Glomerular visceral epithelial cell (primary cell): ENCODE measurements around the gene FBXO28.

Experiments
- DNase-seq: peaks from one replicate; pipeline ENCODE4 v3.0.0-alpha.2; 2016; ENCODE audit errors: extremely low spot score

The FBXO28 gene

DNA sequence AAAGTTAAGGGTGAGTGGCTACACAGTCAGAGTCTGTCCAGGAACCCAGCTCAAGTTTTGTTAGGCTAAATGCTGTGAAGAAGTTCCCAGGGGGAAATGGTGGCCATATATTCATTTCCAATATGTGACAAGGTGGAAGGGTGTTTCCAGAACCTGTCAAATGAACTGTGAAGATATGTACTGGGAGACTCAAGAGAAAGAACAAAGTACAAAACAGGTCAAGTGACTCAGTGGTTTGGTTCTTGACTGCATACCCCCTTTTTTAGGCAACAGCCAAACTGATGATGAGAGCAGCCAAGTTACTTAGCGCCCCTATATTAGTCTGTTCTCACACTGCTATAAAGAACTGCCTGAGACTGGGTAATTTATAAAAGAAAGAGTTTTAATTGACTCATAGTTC is 18.6 kb upstream of the FBXO28 start:
- no peak for DNase-seq

DNA sequence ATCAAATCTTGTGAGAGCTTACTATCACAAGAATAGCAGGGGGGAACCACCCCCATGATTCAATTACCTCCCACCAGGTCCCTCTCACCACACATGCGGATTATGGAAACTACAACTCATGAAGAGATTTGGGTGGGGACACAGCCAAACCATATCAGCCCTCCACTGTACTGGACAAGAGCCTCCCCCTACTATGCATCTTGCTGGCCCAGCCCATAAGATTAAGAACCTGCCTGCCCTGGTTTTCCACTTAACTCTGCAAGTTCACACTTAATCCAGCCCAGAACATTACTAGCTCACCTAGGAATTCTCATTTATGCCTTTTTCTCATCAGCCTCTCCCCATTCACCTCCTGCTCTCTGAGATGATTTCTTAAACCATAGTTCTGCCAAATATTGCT is 18.0 kb upstream of the FBXO28 start:
- no peak for DNase-seq

DNA sequence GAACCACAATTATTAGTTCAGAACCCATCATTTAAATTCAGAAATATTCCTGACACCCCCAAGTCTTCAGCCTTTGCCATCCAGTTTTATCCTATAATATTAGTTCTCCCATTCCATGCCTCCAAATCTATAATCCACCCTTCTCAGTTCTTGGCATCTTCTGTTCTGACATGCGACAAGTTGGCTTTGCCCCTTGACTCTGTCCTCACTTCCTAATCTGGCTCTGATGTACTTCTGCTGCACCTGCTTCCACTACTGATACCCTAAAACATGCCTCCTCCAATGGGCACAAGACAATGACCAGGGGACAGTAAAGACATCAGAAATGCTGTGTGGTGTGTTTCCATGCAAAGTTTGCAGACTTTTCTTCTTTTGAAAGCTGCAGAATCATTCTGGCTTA is 17.1 kb upstream of the FBXO28 start:
- DNase-seq, result no peak

DNA sequence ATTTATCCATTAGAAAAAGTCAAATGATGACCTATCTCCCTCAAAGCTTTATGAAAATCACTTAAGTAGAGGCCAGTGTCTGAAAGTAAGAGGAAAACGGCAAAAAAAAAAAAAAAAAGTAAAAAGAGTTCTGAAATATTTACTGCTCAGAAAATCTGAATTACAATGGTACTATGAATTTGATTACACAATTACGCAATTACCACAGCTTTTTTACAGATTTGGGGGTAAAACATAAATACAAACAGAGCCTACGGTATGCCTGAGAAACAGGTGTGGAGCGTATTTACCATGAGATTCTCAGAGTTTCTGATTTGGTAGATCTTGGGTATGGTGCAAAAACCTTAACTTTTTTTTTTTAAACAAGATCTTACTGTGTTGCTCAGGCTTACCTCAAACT is 15.9 kb upstream of the FBXO28 start:
- no peak for DNase-seq

DNA sequence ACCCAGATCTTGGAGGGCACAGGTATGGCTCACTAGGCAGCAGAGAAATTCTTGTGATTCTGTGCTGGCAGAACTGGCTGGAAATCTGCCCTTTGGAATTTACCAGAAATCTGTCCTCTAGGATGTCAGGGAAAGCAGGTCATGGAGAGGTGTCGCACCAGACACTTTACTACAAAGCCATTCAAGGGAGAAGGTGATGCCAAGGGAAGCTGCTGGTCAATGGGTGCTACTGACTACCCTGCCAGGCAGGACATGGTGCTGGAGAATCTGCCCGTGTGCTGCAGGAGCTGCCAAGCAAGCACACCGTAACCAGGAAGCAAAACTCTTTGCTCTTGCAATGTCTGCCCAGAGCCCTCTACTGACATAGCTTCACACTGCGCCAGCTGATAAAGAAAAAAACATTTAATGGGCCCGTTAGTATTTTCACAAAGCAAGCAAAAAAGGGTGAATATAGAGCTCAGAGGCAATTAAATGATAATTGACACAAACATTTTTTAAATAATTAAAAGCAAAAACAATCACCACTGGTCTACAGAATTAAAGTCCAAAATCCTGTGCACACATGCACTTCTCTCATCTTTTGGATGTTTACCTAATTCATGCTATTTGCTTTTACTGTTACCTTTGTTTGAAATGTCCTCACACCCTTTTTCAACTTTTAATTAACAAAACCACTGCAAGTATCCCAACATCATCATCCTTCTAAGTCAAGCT is 7.2 kb upstream of the FBXO28 start:
- DNase-seq, result peak; percentile 72

DNA sequence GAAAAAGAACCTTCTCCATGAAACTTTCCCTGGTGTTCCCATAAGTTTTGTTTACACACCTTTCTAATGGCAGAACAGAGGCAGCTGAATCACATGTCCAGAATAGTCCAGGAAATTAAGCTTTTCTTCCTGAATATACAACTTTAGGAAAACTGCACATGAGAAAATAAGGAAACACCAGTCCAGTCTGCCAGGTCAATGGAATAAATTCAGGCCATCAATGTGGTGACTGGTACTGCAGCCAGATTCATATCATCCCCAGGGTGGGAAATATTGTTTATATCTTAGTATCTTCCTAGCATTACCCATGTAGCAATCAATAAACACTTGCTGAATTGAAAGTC is 6.7 kb upstream of the FBXO28 start:
- DNase-seq, result no peak

DNA sequence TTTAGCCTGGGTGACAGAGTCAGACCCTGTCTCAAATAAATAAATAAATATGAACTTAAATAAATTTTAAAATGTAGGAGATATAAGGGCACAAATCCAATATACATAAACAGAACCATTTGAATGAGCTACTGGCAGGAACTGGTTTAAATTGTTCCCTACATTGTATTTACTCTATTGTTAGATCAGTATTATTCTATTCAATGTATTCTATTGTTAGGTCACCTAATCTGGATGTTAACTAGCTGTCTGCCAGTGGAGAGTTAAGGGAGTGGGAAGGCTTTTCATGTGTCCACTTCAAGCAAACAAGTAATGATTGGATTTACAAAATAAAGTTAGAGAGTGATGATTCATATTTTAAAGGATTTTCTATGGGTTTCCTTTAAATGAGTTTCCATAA is 4.9 kb upstream of the FBXO28 start:
- no peak for DNase-seq

DNA sequence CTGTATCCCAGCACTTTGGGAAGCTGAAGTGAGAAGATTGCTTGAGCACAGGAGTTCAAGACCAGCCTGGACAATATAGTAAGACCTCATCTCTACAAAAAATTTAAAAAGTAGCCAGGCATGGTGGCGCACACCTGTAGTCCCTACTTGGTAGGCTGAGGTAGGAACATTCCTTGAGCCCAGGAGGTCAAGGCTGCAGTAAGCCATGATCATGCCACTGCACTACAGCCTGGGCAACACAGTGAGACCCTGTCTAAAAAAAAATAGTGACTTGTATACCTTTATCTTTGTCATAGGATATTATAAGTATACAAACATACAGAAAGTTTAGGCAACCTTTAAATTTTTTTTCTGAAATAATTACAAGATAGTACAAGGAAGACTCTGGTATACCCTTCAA is 3.9 kb upstream of the FBXO28 start:
- no peak for DNase-seq

DNA sequence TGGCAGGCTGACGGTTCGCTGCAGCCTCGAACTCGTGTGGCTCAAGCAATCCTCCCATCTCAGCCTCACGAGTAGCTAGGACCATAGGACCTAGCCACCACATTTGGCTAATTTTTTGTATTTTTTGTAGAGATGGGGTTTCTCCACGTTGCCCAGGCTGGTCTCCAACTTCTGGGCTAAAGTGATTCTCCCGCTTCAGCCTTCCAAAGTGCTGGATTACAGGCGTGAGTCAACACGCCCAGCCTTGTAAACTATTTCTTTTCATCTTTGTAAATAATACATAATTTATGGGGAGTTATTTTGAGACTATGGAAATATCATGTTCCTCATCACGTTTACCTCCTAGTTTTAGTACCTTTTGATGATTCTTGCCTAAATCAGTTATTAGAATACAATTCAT is 906 bp upstream of the FBXO28 start:
- DNase-seq, result no peak

DNA sequence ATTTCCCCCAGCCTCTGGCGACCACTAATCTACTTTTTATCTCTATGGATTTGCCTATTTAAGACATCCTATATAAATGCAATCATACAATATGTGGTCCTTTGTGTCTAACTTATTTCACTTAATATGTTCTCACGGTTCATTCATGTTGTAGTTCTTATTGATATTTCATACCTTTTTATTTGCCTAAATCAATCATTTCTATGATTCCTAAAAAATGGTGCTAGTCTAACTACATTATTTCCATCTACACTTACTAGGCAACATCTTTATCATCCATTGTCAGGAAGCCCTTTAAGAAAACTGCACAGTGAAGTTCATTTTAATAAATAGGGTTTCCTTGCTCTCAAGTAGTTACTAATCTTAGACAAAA is 380 bp upstream of the FBXO28 start:
- no peak for DNase-seq

DNA sequence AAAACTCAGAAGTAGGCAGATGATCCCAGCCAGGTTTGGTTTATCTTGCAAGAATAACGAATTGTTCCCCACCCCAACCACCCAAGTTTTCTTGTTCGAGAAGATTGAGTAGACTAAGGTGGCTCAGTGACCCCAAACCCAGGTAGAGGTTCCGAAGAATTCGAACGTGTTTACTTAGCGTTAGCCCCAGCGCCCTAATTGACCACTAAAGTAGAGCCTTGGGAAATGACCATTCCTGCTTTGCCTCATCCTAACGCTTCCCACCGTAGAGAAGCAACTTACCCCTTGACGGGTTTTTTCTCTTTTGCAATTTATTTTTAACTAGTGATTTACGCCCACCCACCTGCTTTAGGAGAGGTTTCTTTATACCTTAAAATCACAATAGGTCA is 870 bp downstream of the FBXO28 start:
- no peak for DNase-seq

DNA sequence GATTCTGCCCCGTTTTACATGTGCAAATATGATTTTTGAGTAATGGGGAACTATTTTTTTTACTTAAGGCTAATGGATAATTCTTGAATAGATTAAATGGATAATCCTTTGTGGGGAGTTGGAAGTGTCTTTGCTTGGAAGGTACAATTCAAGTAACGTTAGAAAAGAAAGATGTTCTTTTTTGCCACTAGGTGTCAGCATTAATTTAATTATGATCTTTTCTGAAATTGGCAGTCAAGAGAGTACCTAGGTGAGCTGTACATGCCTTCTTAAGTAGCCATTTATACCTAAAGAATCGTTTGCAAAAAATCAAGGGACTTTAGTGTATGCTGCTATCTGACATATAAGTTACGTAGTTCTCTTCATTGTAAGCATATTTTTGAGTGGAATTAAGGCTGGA is 2.2 kb downstream of the FBXO28 start:
- DNase-seq, result peak; percentile 61

DNA sequence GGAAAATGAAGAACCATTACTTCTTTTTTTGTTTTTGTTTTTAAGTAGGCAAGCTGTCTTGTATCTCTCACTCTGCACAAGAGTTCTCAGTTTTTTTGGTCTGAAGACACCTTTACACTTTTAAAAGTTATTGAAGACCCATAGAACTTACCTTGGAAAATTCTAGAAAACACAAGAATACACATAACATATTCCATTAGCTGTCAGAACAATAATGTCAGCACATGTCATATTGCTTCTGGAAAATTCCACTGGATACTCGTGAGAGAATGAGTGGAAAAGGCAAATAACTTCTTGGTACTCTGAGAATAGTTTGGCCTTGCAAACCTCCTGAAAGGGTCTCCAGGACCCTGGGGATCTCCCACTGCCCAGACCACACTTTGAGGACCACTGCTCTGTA is 4.8 kb downstream of the FBXO28 start:
- no peak for DNase-seq

DNA sequence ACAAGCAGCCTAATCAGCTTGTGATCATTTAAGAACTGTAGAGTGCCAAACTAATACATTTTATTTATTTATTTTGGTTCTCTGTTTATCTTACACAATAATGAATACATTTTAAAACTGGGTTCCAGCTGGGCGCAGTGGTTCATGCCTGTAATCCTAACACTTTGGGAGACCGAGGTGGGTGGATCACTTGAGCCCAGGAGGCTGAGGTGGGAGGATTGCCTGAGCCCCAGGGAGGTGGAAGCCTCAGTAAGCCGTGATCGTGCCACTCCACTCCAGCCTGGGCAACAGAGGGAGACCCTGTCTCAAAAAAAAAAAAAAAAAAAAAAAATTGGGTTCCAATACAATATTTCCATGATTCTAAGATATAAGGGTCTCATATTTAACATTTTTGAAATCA is 9.2 kb downstream of the FBXO28 start:
- no peak for DNase-seq

DNA sequence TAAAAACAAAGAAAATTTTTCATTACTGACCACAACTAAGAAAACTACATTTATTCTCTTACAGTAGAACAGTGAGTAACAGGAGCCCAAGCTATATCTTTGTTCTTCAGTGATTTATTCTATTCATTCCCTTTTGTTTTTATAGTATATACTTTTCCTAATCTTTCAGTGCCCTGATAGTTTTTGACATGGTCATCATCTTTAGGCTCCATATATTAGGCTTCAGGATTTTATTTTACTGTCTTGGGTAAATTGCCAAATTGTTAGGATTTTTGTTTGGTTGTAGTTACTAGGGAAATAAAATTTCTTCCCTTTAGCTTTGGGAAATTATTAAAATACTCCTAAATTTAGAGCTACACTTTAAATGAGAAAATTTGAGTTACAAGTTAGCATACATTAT is 10.3 kb downstream of the FBXO28 start:
- no peak for DNase-seq

DNA sequence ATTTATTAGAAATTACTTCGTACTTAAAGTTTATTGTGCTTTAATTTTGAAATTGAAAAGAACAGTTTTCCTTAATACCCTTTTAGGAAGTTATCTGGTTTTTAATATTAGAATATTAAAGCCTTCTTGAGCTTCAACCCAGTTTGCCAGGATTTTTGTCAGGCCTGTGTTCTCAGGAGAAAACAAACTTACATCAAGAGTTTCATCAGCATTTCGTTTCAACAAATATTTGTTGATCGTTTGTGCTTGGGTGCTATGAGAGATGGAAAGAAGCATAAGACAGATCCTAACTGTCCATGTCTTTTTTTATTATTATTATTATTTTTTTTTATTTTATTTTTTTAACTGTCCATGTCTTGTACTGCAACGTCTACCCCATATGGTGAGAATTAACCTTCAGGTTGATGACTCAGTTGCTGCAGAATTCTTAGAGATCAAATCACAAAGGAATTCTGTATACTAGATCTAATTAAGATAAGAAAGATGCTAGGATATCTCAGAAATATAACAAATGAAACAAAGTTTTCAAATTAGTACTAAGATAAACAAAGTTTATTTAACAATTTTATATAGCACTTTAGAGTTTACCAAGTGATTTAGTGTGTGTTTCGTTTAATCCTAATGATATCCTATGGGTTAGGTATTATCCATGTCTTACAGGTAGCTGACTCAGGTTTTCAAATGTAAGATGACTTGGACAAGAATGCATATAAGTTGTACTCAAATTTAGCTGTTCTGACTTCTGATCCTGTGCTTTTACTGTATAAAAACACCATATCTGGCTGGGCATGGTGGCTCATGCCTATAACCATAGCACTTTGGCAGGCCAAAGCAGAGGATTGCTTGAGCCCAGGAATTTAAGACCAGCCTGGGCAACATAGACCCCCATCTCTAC is 14.3 kb downstream of the FBXO28 start:
- no peak for DNase-seq

DNA sequence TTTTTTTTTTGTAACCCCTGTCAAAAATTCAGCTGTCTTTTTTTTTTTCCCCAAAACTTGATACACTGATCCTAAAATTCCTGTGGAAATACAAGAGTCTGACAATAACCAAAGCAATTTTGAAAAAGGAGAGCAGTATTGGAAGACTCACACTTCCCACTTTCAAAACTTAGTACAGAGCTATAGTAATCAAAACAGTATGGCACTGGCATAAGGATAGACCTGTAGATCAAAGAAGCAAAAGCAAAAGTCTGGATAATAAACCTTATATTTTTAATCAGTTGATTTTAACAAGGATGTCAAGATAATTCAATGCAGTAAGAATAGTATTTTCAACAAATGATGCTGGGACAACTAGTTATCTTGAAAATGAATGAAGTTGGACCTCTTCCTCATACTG is 17.3 kb downstream of the FBXO28 start:
- no peak for DNase-seq

DNA sequence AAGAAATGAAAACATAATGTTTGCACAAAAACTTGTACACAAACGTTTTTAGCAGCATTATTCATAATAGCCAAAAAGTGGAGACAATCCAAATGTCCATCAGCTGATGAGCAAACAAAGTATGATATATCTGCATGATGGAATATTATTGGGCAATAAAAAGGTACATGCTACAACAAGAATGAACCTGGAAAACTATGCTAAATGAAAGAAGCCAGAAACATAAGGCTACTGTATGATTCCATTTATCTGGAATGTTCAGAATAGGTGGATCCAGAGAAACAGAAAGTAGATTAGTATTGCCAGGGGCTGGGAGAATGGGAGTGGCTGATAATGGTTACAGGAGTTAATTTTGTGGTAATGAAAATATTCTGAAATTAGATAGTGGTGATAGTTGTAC is 19.0 kb downstream of the FBXO28 start:
- no peak for DNase-seq

DNA sequence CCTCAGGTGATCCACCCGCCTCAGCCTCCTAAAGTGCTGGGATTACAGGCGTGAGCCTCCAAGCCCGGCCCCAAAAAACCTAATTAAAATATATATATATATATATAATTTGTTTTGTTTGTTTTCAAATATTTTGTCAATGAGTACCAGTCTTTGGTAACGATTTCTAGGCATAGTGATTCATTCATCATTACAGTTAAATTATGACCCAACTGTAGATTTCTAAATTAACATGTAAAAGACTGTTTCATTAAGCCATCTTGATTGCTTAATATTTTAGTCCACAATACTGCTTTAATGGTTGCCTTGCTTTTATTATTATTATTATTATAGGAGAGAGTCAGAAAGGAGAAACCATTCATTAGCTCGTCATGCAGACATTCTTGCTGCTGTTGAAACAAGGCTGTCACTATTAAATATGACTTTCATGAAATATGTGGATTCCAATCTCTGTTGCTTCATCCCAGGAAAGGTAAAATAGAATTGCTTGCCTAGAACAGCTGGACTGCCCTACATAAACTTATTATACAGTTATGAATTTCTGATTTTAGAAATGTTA is 19.9 kb downstream of the FBXO28 start:
- no peak for DNase-seq

DNA sequence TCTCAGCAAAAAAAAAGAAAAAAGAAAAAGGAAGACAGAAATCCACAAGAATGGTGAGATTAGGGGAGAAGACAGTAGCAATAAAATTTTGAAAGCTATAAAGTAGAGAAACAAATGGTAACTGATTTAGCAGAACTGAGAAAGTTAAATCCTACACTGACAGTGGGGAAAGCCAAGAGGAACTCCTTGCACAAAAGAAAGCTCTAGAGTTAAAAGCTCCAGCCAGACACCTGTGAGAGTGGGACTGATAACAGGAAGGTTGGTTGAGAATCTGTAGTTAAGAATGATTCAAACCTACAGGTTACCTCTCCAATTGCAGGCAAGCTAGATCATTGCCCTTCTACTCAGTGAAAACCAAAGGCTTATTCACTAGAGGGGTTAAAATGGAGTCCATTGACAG is 23.6 kb downstream of the FBXO28 start:
- no peak for DNase-seq

DNA sequence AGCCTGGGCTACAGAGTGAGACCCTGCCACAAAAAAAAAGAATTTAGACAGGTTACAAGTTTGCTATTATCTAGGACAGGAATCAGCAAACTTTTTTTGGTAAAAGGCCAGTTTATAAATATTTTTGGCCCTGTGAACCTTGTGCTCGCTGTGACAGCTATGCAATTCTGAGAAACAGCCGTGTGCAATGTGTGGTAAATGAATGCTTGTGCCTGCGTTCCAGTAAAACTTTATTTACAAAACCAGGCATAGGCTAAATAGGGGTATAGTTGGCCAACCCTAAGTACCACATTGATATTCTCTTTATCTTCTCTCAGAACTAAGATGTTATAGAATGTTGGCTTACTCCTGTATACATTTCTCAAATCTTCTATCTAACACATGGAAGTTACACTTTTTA is 24.3 kb downstream of the FBXO28 start:
- DNase-seq, result no peak

DNA sequence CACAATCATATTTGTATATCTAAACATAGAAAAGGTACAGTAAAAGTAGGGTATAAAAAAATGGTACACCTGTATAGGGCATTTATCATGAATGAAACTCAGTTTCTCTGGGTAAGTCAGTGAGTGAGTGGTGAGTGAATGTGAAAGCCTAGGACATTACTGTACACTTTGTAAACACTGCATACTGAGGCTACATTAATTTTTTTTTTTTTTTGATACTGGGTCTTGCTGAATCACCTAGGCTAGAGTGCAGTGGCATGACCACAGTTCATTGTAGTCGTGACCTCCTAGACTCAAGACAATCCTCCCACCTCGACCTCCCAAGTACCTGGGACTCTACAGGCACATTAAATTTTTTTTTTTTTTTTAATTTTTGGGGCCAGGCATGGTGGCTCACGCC is 27.8 kb downstream of the FBXO28 start:
- DNase-seq, result no peak

DNA sequence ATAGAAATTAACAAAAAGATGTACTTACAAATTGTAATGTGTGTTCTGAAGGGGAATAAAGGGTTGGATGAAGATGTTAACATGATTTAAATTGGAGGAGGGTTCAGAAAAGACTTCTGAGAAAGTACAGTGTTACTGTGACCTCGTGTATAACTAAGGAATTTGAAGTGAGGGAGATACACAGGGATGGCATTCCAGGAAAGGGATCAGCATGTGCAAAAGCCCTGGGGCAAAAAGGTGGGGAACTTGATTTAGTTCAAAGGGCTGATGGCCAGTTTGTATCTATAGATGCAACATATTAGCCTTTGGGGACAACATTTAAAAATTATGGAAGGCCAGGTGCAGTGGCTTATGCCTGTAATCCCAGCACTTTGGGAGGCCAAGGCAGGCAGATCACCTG is 35.8 kb downstream of the FBXO28 start:
- DNase-seq, result no peak
